GM23248 (cell line): ENCODE data around the gene COL6A1. TPM values are rescaled to one million over a fixed set of nuclear protein-coding genes. Genes with fewer than 3 reads are reported as not detected.

Experiments used
- DNase-seq: peaks from one replicate; pipeline ENCODE4 v3.0.0-alpha.2; 2015
- H2AFZ ChIP-seq: fragments of 200-600 bp; sonication (generic); 2 replicates; pipeline ENCODE4 v1.6.1; 2016; ENCODE audit warnings: antibody characterized with exemption
- H3F3A ChIP-seq: fragments of 200-600 bp; sonication (generic); 2 replicates; pipeline ENCODE4 v1.6.1; 2016; ENCODE audit warnings: mild to moderate bottlenecking, antibody characterized with exemption, mixed run types; ENCODE audit not compliant: insufficient read depth
- H3K27ac ChIP-seq: fragments of 200-600 bp; sonication (generic); 2 replicates; pipeline ENCODE4 v1.5.1; 2016; ENCODE audit warnings: mild to moderate bottlenecking
- H3K27me3 ChIP-seq: fragments of 200-600 bp; sonication (generic); replicated peaks from 2 replicates; pipeline ENCODE4 v1.6.1; 2016; ENCODE audit warnings: mild to moderate bottlenecking; ENCODE audit not compliant: insufficient read depth
- H3K36me3 ChIP-seq: fragments of 200-600 bp; sonication (generic); 2 replicates; pipeline ENCODE4 v1.6.1; 2016; ENCODE audit warnings: low read depth, mild to moderate bottlenecking
- H3K4me1 ChIP-seq: fragments of 200-600 bp; sonication (generic); 2 replicates; pipeline ENCODE4 v1.6.1; 2016; ENCODE audit warnings: mild to moderate bottlenecking; ENCODE audit not compliant: insufficient read depth
- H3K4me2 ChIP-seq: fragments of 200-600 bp; sonication (generic); one replicate; pipeline ENCODE4 v1.6.1; 2016; ENCODE audit warnings: mild to moderate bottlenecking; ENCODE audit not compliant: unreplicated experiment
- H3K4me3 ChIP-seq: fragments of 200-600 bp; sonication (generic); 2 replicates; pipeline ENCODE4 v1.5.1; 2016; ENCODE audit warnings: mild to moderate bottlenecking
- H3K79me2 ChIP-seq: fragments of 200-600 bp; sonication (generic); 2 replicates; pipeline ENCODE4 v1.6.1; 2016; ENCODE audit warnings: mild to moderate bottlenecking; ENCODE audit not compliant: insufficient read depth
- H3K9ac ChIP-seq: fragments of 200-600 bp; sonication (generic); 2 replicates; pipeline ENCODE4 v1.6.1; 2016; ENCODE audit warnings: mild to moderate bottlenecking
- H3K9me2 ChIP-seq: fragments of 200-600 bp; sonication (generic); 2 replicates; pipeline ENCODE4 v1.6.1; 2016; ENCODE audit warnings: mixed run types, mild to moderate bottlenecking, moderate library complexity; ENCODE audit not compliant: insufficient read depth
- H3K9me3 ChIP-seq: fragments of 200-600 bp; sonication (generic); one replicate; pipeline ENCODE4 v1.6.1; 2017; ENCODE audit warnings: low read depth
- H4K20me1 ChIP-seq: fragments of 200-600 bp; sonication (generic); 2 replicates; pipeline ENCODE4 v1.6.0; 2016; ENCODE audit not compliant: insufficient read depth
- EZH2 ChIP-seq: fragments of 200-600 bp; sonication (generic); IDR thresholded peaks from 2 replicates; pipeline ENCODE4 v1.6.1; 2018; ENCODE audit warnings: antibody characterized with exemption, mild to moderate bottlenecking; ENCODE audit not compliant: insufficient read depth, poor library complexity, severe bottlenecking
- EZH2phosphoT487 ChIP-seq: fragments of 200-600 bp; sonication (generic); IDR thresholded peaks from 2 replicates; pipeline ENCODE4 v1.6.1; 2018; ENCODE audit warnings: antibody characterized with exemption, moderate library complexity, mild to moderate bottlenecking, low read depth; ENCODE audit not compliant: insufficient read depth
- WGBS, 2 experiments: methylation state at CpG; one replicate each; pipeline ENCODE4 v1.1.6; 2015 to 2017; ENCODE audit warnings: low lambda C conversion rate in 2 of 2, low coverage in 1 of 2; ENCODE audit errors: missing lambda C conversion rate in 2 of 2; 5-methylcytosine and 5-hydroxymethylcytosine counted together
- in situ Hi-C: fragments of 300-500 bp; cut with MboI; formaldehyde crosslinking; loops from 2 replicates; pipeline ENCODE4 v1.15.0; 2020
- polyA plus RNA-seq: library from polyadenylated mRNA; unstranded; fragments of >200 nt; fragmentation: Nextera tagmentation; extraction: Ambion mirVana; gene quantifications from 2 replicates; pipeline ENCODE4 v1.2.1, GENCODE V29; 2016
- total RNA-seq: library from RNA; depleted of rRNA; stranded (reverse); fragments of >200 nt; shearing (Covaris generic); gene quantifications from 2 replicates; pipeline ENCODE4 v1.2.3, GENCODE V29; 2014

COL6A1 gene
- total and polyA plus RNA-seq, 2 experiments from 2014 or later: 685 to 1,783 TPM

DNA sequence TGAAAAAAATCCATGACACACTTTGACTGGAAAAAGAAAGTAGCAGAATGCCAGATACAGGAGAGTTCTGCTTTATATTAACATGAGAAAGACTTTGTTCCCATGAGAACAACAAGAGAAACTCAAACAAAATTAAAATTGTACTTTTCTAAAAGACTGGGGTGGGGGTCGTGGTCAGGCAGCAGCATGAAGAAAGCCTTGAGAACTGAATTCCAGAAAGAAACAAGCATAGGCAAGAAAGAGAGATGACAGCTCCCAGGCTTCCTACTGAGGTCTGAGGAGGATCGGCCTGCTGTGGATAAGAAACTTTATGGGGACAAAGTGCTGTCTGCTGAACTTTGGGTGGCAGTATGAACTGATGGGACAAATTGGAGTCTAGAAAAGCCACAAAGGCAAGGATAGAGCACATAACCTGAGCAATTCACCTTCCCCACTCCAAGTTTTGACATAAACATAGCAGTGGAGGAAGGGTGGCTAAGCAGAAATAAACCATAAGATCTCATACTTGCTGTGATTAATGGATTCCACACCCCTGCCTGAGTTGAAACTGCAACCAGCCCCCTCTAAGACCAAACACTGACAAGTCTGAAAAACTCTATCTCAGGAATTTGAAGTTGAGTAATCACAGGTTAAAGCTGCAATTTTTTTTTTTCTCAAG is 43.7 kb downstream of the COL6A1 start:
- Histone ChIP-seq H3K9me2 (no peaks in the 10 kb centered on the region), H3K27ac (peak overlapping the region; percentile 66), H3F3A (peaks cover 52% of the 10 kb centered on the region), H3K36me3 (no peaks in the 10 kb centered on the region), H3K9me3 (no peaks in the 10 kb centered on the region), H3K4me1 (peaks cover 48% of the 10 kb centered on the region), H3K79me2 (no peaks in the 10 kb centered on the region), H3K9ac (peak overlapping the region; percentile 58), H3K4me2 (peak overlapping the region; percentile 36), H3K27me3 (no peaks in the 10 kb centered on the region), H4K20me1 (no peaks in the 10 kb centered on the region), H2AFZ (peak overlapping the region; percentile 30; the same call in 1 of the 2 replicates), H3K4me3 (no peak overlapping the region; the same call in 1 of the 2 replicates)
- peak; percentile 54 for DNase-seq
- in situ Hi-C loops: no loop called here
- 50 to 58% methylated on average over 2 of the region's 2 CpGs for WGBS, 2 experiments
- TF ChIP-seq EZH2phosphoT487: no peak
- TF ChIP-seq EZH2: no peak

DNA sequence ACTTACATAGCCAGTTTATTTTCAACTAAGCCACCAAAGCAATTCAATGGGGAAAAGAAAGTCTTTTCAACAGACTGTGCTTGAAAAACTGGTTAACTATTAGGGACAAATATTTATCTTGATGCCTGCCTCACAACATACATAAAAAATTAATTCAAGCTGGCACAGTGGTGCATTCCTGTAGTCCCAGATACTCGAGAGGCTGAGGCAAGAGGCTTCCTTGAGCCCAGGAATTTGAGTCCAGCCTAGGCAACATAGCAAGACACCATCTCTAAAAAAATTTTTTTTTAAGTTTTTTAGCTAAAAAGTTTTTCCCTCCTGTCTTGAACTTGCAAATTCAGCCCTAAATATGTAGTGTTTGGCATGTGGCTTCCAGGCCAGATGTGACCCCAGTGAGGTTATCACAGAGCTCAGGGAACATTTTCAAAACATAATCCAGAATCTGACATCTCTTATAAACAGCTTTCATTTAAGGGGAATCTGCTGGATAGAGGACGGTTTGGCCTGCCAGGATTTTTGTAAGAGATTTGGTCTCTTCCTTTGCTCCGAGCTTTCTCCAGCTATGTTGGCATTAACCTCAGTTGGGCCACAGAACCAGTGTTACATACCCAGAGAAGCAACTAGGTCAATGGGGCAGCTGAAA is 46.4 kb downstream of the COL6A1 start:
- WGBS, 2 experiments: 9 to 22% methylated on average over 3 of the region's 3 CpGs
- H3K36me3 ChIP-seq: no peaks in the 10 kb centered on the region
- no peaks in the 10 kb centered on the region for H3K9me3 ChIP-seq
- in situ Hi-C loops: no loop called here
- peak overlapping the region; percentile 84 for H3K27ac ChIP-seq
- TF ChIP-seq EZH2: no peak
- no peak for TF ChIP-seq EZH2phosphoT487
- no peaks in the 10 kb centered on the region for H3K27me3 ChIP-seq
- H4K20me1 ChIP-seq: no peaks in the 10 kb centered on the region
- H3F3A ChIP-seq: peaks cover 52% of the 10 kb centered on the region
- H3K4me3 ChIP-seq: 0 out of 2 replicates have a peak overlapping the region, but pooled peaks have one; percentile 18
- H3K4me1 ChIP-seq: peaks cover 42% of the 10 kb centered on the region
- H3K9me2 ChIP-seq: no peaks in the 10 kb centered on the region
- peak overlapping the region; percentile 30; the same call in 1 of the 2 replicates for H2AFZ ChIP-seq
- peak overlapping the region; percentile 46 for H3K4me2 ChIP-seq
- peak overlapping the region; percentile 67 for H3K9ac ChIP-seq
- no peaks in the 10 kb centered on the region for H3K79me2 ChIP-seq
- peak; percentile 47 for DNase-seq

DNA sequence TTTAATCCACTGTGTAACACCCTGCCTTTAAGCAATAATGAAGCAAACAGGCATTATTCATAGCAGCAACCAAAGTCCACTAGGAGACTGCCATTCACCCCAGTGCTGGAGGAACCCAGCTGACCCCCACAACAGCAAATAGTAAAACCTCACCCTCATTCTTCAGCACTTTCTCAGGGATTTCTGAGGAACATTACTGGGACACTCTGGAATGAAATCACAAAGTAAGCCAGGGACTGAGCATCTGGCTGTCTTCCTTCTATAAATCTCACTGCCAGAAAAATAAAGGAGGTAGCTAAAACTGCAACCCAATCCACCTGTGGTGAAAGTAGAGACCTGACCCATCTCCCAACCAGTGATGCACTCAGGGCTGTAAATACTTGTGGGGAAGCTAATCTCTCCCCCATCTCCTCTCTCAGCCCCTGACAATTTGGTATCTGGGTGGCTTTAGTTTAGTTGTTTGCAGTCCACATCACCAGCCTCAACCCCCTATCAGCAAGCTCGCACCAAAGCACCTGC is 47.1 kb downstream of the COL6A1 start:
- in situ Hi-C loops: no loop called here
- no peaks in the 10 kb centered on the region for H3K36me3 ChIP-seq
- 100% methylated on average over 1 of the region's 1 CpG for WGBS, 2 experiments
- H3K4me3 ChIP-seq: 0 out of 2 replicates have a peak overlapping the region, but pooled peaks have one; percentile 18
- no peaks in the 10 kb centered on the region for H3K79me2 ChIP-seq
- peak overlapping the region; percentile 46 for H3K4me2 ChIP-seq
- H3K4me1 ChIP-seq: peaks cover 42% of the 10 kb centered on the region
- H3K9ac ChIP-seq: peak overlapping the region; percentile 67
- H4K20me1 ChIP-seq: no peaks in the 10 kb centered on the region
- H3F3A ChIP-seq: peaks cover 52% of the 10 kb centered on the region
- H2AFZ ChIP-seq: peak overlapping the region; percentile 30; the same call in 1 of the 2 replicates
- H3K27ac ChIP-seq: peak overlapping the region; percentile 84
- peak; percentile 82 for DNase-seq
- H3K9me3 ChIP-seq: no peaks in the 10 kb centered on the region
- no peaks in the 10 kb centered on the region for H3K27me3 ChIP-seq
- TF ChIP-seq EZH2 (no peak), EZH2phosphoT487 (no peak)
- no peaks in the 10 kb centered on the region for H3K9me2 ChIP-seq

DNA sequence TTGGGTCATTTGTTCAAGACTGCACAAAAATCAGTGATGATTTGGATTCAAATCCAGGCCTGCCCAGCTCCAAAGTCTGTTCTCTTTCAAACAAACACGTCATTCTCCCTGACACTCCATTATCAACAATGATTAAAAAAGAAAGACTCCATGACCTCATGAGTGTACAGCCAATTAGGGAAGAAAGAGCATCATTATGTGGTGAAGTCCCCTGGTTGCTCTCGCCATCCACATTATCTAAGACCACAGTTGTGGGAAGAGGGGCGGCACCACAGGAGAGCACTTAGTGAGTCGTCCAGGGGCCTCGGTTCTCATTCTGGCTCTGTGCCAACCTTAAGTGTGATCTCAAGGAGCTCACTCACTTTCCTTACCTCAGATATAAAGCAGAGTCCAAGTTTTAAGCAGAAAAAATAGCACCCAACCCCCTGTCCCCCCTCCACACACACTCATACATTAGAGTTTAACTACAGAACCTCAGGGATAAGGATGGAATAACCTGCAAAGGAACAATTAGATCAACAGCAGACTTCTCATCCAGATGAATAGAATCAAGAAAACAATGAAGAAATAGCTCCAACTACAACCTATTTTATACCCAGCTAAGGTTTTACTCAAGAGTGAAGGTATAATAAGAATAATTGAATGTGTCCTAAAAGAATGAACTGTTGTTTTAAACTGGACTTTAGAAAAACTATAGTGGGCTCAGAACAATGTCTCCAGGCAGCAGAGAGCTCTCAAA is 47.8 kb downstream of the COL6A1 start:
- in situ Hi-C loops: no loop called here
- no peak overlapping the region for H3K4me3 ChIP-seq
- H2AFZ ChIP-seq: no peak overlapping the region
- peak overlapping the region; percentile 84 for H3K27ac ChIP-seq
- H3K27me3 ChIP-seq: no peaks in the 10 kb centered on the region
- no peaks in the 10 kb centered on the region for H3K9me2 ChIP-seq
- DNase-seq: peak; percentile 26
- no peaks in the 10 kb centered on the region for H3K36me3 ChIP-seq
- no peaks in the 10 kb centered on the region for H4K20me1 ChIP-seq
- H3K79me2 ChIP-seq: no peaks in the 10 kb centered on the region
- 51 to 57% methylated on average over 5 of the region's 5 CpGs for WGBS, 2 experiments
- H3K9me3 ChIP-seq: no peaks in the 10 kb centered on the region
- H3K4me1 ChIP-seq: peaks cover 42% of the 10 kb centered on the region
- no peak for TF ChIP-seq EZH2
- TF ChIP-seq EZH2phosphoT487: no peak
- H3K4me2 ChIP-seq: no peak overlapping the region
- no peak overlapping the region for H3K9ac ChIP-seq
- H3F3A ChIP-seq: peaks cover 49% of the 10 kb centered on the region
